ENCODE results near the gene KLHL29. TPM values are rescaled to one million over a fixed set of nuclear protein-coding genes. Genes with fewer than 3 reads are reported as not detected.

The KLHL29 gene
- total and polyA plus RNA-seq, 4 donors = 0.29 to 2.3 (median 0.68) TPM

- Histone ChIP-seq H3K27me3 (ENCODE audit: control insufficient read depth in 4 of 4, insufficient read depth in 4 of 4, low read length in 3 of 4) (no peaks in the 10 kb centered on the region), H3K36me3 (ENCODE audit: control insufficient read depth in 4 of 4, insufficient read depth in 3 of 4, low read depth in 1 of 4, low read length in 3 of 4) (no peaks in the 10 kb centered on the region), H3K4me1 (ENCODE audit: control insufficient read depth in 4 of 4, insufficient read depth in 4 of 4, low read length in 3 of 4) (no peaks in the 10 kb centered on the region), H3K9ac (ENCODE audit: low read depth in 1 of 2, low read length in 2 of 2) (no peak overlapping the region), H3K9me3 (ENCODE audit: control insufficient read depth in 4 of 4, low read length in 3 of 4) (no peaks in the 10 kb centered on the region), H3K27ac (ENCODE audit: low read depth in 1 of 2, low read length in 2 of 2) (no peak overlapping the region), H3K4me3 (ENCODE audit: low read depth in 1 of 3, low read length in 3 of 3) (no peak overlapping the region)
- TF ChIP-seq JUND (IDR thresholded peaks at IDR 0.05) (no peak), REST (IDR thresholded peaks at IDR 0.05) (no peak), SP1 (IDR thresholded peaks at IDR 0.05) (no peak), RXRA (IDR thresholded peaks at IDR 0.05) (no peak), NR2F2 (IDR thresholded peaks at IDR 0.05) (no peak), HNF4G (IDR thresholded peaks at IDR 0.05) (no peak), ZBTB33 (IDR thresholded peaks at IDR 0.05) (no peak), FOXA1 (IDR thresholded peaks at IDR 0.05) (no peak), YY1 (IDR thresholded peaks at IDR 0.05) (no peak), FOXA2 (IDR thresholded peaks at IDR 0.05) (no peak), RAD21 (IDR thresholded peaks at IDR 0.05) (no peak), HNF4A (conservative IDR thresholded peaks at IDR 0.05) (no peak), TAF1 (conservative IDR thresholded peaks at IDR 0.05) (no peak), GABPA (IDR thresholded peaks at IDR 0.05 in 1 of 2, conservative IDR thresholded peaks at IDR 0.05 in 1 of 2) (no peak), ATF3 (IDR thresholded peaks at IDR 0.05) (no peak)
- TF ChIP-seq, protein P1, sequence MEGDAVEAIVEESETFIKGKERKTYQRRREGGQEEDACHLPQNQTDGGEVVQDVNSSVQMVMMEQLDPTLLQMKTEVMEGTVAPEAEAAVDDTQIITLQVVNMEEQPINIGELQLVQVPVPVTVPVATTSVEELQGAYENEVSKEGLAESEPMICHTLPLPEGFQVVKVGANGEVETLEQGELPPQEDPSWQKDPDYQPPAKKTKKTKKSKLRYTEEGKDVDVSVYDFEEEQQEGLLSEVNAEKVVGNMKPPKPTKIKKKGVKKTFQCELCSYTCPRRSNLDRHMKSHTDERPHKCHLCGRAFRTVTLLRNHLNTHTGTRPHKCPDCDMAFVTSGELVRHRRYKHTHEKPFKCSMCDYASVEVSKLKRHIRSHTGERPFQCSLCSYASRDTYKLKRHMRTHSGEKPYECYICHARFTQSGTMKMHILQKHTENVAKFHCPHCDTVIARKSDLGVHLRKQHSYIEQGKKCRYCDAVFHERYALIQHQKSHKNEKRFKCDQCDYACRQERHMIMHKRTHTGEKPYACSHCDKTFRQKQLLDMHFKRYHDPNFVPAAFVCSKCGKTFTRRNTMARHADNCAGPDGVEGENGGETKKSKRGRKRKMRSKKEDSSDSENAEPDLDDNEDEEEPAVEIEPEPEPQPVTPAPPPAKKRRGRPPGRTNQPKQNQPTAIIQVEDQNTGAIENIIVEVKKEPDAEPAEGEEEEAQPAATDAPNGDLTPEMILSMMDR (IDR thresholded peaks at IDR 0.05; ENCODE audit: low read depth, low read length, missing input control) = no peak
- TF ChIP-seq, protein P2, sequence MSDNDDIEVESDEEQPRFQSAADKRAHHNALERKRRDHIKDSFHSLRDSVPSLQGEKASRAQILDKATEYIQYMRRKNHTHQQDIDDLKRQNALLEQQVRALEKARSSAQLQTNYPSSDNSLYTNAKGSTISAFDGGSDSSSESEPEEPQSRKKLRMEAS (IDR thresholded peaks at IDR 0.05) = no peak
- WGBS = 87% methylated on average over 8 of the region's 8 CpGs
- DNase-seq (ENCODE audit: low spot score) = no peak
Measured at GRCh38 chr2:23540804-23541360, 155.9 kb downstream of the KLHL29 start.

Data from liver (tissue), 9 donors.